HG02610 (cell line): ENCODE data around the gene TAF5L.

Experiments
- ATAC-seq: cut with Tn5 transposase; IDR thresholded peaks from one replicate; pipeline ENCODE4 v1.9.1; 2021; ENCODE audit warnings: mild to moderate bottlenecking, moderate library complexity; ENCODE audit not compliant: unreplicated experiment

Gene TAF5L

DNA sequence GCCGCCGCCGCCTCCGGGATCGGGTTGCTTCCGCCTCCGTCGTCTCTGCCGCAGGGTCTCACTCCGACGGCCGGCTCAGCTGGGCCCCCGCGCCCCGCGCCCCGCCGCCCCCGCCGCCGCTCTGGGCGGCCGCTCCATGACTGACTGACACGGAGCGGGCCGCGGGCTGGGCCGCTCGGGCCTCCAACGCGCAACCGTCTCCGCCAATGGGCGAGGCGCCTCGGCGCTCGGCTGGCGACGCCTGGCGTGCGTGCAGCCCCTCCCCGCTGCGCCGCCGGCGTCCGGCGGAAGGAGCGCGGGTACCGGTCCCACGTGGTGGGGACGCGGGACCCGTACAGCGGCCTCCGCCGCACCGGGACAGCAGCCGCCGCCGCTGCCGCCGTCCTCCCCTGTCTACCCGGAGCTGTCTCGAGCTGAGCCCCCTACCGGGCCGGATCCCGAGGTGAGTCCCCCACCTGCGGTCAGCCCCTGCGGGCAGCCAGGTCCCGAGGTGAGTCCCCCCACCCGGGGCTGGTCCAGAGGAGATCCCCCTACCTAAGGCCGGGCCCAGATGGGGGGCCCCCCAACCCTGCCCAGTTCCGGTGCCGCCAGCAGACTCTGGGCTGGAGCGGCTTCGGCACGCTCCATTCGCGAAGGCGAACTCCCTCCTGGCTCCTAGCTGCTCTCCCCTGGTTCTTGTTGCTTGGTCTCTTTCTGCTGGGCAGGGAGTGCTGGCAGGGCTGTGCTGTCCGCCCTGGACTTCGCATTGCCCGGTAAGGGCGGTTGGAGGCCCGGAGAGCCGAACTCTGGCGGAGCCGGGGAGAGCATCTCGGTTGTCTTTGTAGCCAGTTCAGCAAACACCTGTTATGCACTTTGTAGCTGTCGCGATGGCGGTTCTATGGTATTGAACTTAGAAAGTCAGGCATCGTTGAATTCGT lies at the start of gene TAF5L, which contains the start of gene URB2:
TAF5L (minus strand) TSS at position 208 of the 917 bp plus-strand sequence. CDS start 11,640 bp downstream, outside the sequence.
URB2 (plus strand) TSS at position 333 of the 917 bp plus-strand sequence. CDS start 1,387 bp downstream, outside the sequence.
- ATAC-seq, result peak; percentile 87

DNA sequence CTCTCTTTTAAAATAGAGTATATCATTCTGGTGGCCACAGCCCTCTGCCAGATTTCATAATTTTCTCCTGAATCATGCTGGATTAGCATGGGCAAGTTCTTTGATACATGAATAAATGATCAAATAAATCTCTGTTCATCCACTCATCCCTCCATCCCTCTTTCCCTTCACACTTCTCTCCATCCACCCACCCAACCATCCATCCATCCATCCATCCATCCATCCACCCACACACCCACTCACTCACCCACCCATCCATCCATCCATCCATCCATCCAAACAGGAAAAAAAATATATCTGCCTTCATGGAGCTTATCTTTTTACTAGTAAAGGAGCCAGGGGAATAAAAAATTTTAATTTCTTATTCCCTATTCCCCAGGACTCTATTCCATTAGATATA lies 49.5 kb upstream of the TAF5L start:
- ATAC-seq, result no peak

- no peak for ATAC-seq
These were observed 48.1 kb upstream of the TAF5L start for GRCh38 chr1:229674042-229674441.

- no peak for ATAC-seq
These were observed 46.3 kb upstream of the TAF5L start for GRCh38 chr1:229672246-229672645.

GRCh38 chr1:229671310-229671709 lies 45.4 kb upstream of the TAF5L start:
- no peak for ATAC-seq

DNA sequence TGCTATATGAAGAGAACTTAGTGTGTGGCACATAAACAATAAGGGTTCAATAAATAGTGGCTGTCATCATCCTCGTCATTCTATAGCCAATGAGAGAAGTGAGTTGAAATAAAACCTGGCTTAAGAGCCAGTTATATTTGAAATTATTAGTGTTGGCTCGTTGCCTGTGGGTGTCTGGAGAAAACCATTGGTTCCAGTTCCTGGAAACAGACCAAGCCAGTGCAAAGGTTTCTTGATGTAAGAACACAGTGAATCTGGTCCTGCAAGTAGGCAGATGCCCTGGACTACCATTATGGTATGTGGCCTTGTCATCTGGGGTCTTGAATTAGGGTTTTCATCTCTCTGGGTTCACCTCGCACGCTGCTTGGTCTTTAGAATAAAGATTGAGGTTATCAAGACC lies 43.4 kb upstream of the TAF5L start:
- ATAC-seq, result no peak

DNA sequence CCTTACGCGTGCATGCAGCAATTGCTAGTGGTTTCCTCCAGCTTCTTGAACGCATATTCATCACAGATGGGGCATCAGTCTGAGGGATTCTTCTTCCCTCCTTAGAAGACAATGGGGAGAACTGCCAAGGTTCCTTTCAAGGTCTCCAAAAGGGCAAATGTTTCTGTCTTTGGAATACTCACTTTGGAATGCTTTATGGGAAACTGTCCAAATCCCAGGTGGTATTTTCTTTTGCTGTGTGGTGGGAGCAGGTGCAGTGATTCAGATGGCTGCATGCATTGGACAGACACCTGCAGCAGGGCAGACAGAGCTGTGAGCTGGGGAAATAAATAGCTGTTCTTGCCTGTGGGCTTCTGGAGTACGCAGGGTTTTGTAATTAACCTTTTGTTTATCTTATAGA lies 40.7 kb upstream of the TAF5L start:
- no peak for ATAC-seq

- ATAC-seq, result no peak
These were observed 40.1 kb upstream of the TAF5L start for GRCh38 chr1:229665912-229666558.

DNA sequence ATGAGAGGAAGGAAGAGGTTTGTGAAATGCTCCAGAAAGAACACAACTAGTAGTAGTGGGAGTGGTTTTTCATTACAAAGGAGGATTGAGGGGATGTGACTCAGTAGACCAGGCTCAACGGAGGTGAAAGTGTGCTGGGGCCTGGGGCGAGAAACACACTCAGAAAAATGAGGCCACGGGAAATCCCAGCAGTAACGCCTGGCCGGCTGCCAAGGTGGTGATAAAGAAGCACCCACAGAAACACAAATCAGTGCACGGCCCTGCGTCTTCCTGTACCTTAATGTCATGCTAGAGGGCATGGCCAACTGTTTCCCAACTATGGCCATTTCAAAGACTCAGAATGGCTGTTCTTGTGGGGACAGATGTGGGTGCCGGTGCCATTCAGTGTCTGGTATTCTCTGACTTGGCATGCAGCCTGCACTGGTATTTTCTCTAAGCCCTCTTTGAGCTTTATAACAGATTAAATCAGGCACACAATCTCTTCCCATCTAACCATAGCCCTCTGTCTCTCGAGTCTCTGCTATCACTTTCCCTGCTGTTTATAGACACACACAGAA lies 38.3 kb upstream of the TAF5L start:
- peak; percentile 60 for ATAC-seq

DNA sequence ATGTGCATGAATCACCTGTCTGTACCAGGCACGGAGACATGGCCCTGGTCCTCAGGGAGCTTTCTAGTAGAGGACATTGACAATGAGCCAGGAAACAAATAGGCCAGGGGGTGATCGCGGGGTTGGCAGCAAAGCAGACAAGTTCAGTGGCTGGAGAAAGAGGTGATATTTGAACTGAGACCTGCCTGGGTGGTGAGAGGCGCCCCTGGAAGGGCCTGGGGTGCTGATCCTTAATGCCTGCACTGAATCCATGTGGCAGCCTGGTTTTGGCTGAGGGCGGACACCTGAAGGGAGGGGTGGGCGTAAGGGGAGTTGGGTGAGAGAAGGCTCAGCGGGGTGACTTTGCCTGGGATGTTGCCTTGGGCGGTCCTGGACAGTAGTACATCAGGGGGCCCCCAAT lies 36.0 kb upstream of the TAF5L start:
- no peak for ATAC-seq

GRCh38 chr1:229661022-229661877 lies 35.3 kb upstream of the TAF5L start:
- ATAC-seq, result peak; percentile 76

GRCh38 chr1:229657993-229658755 lies 32.3 kb upstream of the TAF5L start:
- ATAC-seq, result no peak

- ATAC-seq, result no peak
These were observed 29.9 kb upstream of the TAF5L start for GRCh38 chr1:229655781-229656180.

GRCh38 chr1:229653420-229653819 lies 27.5 kb upstream of the TAF5L start:
- ATAC-seq, result no peak

GRCh38 chr1:229651546-229651945 lies 25.6 kb upstream of the TAF5L start:
- ATAC-seq, result no peak

DNA sequence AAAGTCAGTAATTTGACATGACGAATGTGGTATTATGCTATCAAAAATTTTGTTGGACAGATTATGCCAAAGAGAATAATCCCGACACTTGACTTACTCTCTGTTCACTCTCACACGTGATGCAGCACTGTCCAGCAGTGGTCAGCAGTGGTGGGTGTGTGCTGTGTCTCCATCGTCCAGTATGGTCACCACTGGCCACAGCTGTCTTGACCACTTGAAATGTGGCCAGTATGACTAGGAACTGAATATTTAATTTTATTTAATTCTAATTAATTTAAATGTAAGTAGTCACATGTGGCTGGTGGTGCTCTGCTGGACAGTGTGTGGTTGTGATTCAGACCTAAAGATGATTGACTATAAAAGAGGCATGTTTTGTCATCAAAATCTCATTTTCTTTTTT lies 24.1 kb upstream of the TAF5L start:
- no peak for ATAC-seq

DNA sequence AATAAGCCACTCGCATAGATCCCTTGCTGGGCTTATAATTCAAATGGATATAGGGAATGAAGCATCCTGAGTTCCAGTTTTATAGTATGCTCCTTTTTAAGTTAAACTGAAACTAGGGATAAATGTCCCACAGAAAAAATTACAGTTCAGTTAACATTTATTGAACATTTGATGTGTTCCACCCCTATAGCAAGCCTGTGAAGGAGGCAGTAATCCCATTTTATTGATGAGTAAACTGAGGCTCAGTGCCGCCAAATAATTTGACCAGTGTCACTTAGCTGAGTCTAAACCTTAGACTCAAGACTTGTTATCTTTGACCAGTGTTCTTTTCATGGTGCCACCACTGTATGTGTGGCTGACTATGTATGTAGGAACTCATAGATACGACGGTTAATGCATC lies 22.5 kb upstream of the TAF5L start:
- no peak for ATAC-seq

- ATAC-seq, result no peak
These were observed 19.5 kb upstream of the TAF5L start for GRCh38 chr1:229645324-229645993.

- ATAC-seq, result peak; percentile 51
These were observed 18.2 kb upstream of the TAF5L start for GRCh38 chr1:229643996-229644745.
